ENCODE measurements around the gene CD28.

CD28 gene

GRCh38 chr2:203739351-203739750 lies 32.9 kb downstream of the CD28 start:
- TF ChIP-seq, protein P1, sequence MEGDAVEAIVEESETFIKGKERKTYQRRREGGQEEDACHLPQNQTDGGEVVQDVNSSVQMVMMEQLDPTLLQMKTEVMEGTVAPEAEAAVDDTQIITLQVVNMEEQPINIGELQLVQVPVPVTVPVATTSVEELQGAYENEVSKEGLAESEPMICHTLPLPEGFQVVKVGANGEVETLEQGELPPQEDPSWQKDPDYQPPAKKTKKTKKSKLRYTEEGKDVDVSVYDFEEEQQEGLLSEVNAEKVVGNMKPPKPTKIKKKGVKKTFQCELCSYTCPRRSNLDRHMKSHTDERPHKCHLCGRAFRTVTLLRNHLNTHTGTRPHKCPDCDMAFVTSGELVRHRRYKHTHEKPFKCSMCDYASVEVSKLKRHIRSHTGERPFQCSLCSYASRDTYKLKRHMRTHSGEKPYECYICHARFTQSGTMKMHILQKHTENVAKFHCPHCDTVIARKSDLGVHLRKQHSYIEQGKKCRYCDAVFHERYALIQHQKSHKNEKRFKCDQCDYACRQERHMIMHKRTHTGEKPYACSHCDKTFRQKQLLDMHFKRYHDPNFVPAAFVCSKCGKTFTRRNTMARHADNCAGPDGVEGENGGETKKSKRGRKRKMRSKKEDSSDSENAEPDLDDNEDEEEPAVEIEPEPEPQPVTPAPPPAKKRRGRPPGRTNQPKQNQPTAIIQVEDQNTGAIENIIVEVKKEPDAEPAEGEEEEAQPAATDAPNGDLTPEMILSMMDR (conservative IDR thresholded peaks at IDR 0.05), result no peak
- no peak overlapping the region for H3K27ac ChIP-seq

- TF ChIP-seq, protein P1 (conservative IDR thresholded peaks at IDR 0.05), result no peak
- H3K27ac ChIP-seq, result no peak overlapping the region
These were observed 34.4 kb downstream of the CD28 start for GRCh38 chr2:203740871-203741281.

DNA sequence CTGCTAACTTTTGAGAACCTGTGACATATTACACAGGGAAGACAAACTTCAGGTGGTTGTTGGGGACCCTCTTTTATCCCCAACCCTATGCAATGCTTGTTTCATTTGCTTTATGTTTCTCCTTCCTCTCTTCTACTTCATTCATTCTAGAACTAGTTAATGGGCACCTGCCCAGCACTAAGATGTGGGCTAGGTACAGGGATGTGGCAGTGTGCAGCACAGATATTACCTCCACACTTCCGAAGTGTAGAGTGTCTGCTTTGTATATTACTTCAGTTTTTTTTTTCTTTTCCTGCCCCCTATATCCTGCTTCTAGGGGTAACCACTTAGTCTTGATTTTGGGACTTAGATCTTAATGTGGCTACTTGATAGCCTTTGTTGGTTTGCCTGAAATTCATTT lies 35.1 kb downstream of the CD28 start:
- TF ChIP-seq, protein P1 (conservative IDR thresholded peaks at IDR 0.05), result no peak
- H3K27ac ChIP-seq, result no peak overlapping the region

DNA sequence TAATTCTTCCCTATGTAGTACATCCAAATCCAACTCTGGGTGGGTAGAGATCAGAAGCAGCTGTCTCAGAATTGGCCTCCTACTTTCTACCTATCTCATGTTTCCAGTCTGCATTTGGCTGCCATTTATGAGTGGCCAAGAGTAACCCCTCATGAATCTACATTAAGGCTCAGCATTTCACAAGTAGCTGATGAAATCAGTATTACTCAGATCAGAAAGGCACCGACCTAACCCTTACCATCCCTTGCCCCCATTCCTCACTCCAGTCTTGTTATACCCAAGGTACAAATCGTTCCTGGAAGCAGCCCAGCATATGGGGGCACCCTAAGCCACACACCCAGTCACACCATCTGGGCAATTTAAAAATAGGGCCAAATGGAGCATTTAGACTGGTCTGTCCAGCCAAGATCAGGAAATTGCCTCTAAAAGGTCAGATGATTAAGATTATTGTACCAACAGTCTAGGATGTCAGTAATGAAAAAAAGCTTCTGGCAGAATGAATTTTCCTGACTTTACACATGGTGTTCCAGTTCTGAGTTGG lies 37.1 kb downstream of the CD28 start:
- no peak overlapping the region for H3K27ac ChIP-seq
- TF ChIP-seq, protein P1 (conservative IDR thresholded peaks at IDR 0.05), result no peak

DNA sequence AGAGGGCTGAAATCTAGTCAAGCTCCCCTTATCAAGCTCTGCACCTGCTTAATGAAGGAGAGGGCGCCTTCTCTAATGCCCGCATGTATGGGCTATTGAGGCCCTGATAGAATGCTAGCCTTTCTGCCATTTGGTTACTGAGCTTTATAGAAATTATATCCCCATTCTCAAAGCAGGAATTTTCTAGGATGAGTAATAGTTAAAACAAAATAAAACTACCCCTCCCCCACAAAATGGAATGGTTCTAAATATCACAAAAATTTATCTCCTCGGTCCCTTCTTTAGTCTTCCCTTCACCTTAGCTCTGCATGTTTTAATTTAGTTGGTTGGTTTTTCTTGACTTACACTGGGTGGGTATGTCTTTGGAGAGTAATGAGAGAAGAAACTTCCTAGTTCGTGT lies 37.7 kb downstream of the CD28 start:
- H3K27ac ChIP-seq, result no peak overlapping the region
- TF ChIP-seq, protein P1 (conservative IDR thresholded peaks at IDR 0.05), result no peak

DNA sequence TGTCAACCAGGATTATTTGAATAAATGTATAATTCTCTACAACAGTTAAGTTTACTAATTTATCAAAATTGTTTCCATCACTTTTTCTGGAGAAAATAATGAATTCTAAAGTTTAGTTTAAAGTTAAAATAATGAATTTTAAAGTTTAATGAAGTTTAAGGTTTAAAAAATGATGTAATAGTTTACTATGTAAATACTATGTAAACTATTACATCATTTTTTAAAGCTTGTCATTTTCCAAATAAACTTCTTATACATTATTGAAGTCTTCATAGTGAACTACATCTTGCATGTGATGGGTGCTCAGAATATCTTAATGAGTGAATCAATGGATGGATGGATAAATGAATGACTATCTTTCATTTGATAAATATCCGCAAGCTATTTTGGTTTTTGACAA lies 38.8 kb downstream of the CD28 start:
- no peak overlapping the region for H3K27ac ChIP-seq
- TF ChIP-seq, protein P1 (conservative IDR thresholded peaks at IDR 0.05), result no peak

DNA sequence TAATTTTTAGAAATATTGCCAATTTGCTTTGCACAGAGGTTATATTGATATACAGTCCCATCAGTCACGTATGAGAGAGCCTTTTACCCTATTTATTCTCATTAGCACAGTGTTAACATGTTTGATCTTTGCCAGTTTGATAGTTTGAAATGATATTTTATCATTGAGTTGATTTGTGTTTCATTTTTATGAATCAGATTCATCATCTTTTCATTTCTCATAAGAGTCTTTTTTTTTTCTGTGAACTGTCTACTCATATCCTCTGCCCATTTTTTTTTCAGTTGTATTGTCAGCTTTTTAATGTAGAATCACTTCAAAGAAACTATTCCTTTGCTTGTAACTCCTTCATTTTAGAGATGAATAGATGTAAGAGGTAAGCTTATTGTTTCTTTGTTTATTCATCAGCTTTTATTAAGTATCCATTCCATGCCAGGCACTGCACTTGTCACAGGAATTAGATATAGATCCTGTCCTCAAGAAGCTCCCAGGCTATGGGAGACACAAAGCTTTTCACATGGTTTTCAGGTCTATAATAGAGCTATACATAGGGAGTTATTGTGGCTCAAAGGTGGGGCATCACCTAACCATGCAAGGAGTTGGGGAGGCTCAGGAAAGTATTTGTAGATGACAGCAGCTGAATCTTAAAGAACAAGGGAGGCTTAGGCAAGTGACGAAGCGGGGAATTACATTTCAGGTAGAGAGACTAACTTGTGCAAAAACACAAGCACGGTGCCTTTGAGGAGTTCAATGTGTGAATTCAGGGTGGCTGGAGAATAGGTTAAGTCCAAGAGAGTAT lies 42.1 kb downstream of the CD28 start:
- TF ChIP-seq, protein P1 (conservative IDR thresholded peaks at IDR 0.05), result no peak
- no peak overlapping the region for H3K27ac ChIP-seq

Data from VCaP (cell line).